Measurements from ENCODE around the gene SLC25A42.

The SLC25A42 gene

GRCh38 chr19:19056636-19057275 lies 7.0 kb upstream of the SLC25A42 start:
- no peak for TF ChIP-seq CTCF (IDR thresholded peaks at IDR 0.05; ENCODE audit: low read depth, low read length)
- H3K4me3 ChIP-seq (ENCODE audit: low read depth, low read length), result no peak overlapping the region

GRCh38 chr19:19057317-19057716 lies 6.5 kb upstream of the SLC25A42 start:
- H3K4me3 ChIP-seq (ENCODE audit: low read depth, low read length), result no peak overlapping the region
- TF ChIP-seq CTCF (IDR thresholded peaks at IDR 0.05; ENCODE audit: low read depth, low read length), result no peak

- no peak for TF ChIP-seq CTCF (IDR thresholded peaks at IDR 0.05; ENCODE audit: low read depth, low read length)
These were observed 6.1 kb upstream of the SLC25A42 start for GRCh38 chr19:19057720-19058119.

GRCh38 chr19:19059018-19059836 lies 4.6 kb upstream of the SLC25A42 start:
- H3K4me3 ChIP-seq (ENCODE audit: low read depth, low read length), result no peak overlapping the region
- no peak for TF ChIP-seq CTCF (IDR thresholded peaks at IDR 0.05; ENCODE audit: low read depth, low read length)

More at GRCh38 chr19:19057720-19058119, 6.1 kb upstream of the SLC25A42 start:
- no peak overlapping the region for H3K4me3 ChIP-seq (ENCODE audit: low read depth, low read length)

- no peak for TF ChIP-seq CTCF (IDR thresholded peaks at IDR 0.05; ENCODE audit: low read depth, low read length)
- H3K4me3 ChIP-seq (ENCODE audit: low read depth, low read length), result no peak overlapping the region
These were observed 3.8 kb upstream of the SLC25A42 start for GRCh38 chr19:19059837-19060611.

- no peak overlapping the region for H3K4me3 ChIP-seq (ENCODE audit: low read depth, low read length)
- no peak for TF ChIP-seq CTCF (IDR thresholded peaks at IDR 0.05; ENCODE audit: low read depth, low read length)
These were observed 2.3 kb upstream of the SLC25A42 start for GRCh38 chr19:19061506-19061905.

Measured in WI38 (cell line).